ENCODE data around the gene GATB.

DNA sequence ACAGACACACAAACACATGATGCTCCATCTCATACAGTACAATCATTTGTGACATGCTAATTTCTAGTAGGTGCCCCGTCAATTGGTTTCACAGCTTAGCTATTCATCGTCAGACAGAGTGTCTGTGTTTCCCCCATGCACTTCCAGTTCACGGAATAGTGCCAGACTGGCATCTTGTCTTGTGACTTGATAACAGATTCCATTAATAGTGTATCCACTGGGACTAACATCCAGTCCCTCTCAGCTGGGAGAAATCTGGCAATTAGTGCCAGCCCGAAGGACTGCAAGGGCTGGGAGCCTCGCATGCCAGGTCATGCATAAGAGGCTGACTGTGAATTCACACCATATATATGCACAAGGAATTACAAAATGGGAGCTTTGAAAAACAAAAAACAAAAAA, 20.2 kb upstream of the GATB start:
- TF ChIP-seq POLR2A (IDR thresholded peaks at IDR 0.05; ENCODE audit: low read length) (no peak), GATA1 (IDR thresholded peaks at IDR 0.05; ENCODE audit: low read depth, low read length) (no peak)
